HepG2 (cell line): Measurements from ENCODE around the gene RPL37. TPM values are rescaled to one million over a fixed set of nuclear protein-coding genes. Genes with fewer than 3 reads are reported as not detected.

Experiments used
- ATAC-seq: fragments of 200-7000 bp; cut with Tn5 transposase; 3 replicates; pipeline ENCODE4 v1.9.1; 2020; ENCODE audit warnings: mild to moderate bottlenecking, moderate library complexity
- BruUV-seq: library from RNA; stranded (reverse); fragments of 400-500 nt; replicated peaks from 2 replicates; lab custom pipeline; 2021; lab: Mats Ljungman, UMichigan
- CTCF ChIA-PET: fragments of 300-600 bp; formaldehyde crosslinking; extraction: SDS; loops from one replicate; lab custom pipeline; 2021; ENCODE audit warnings: low total read pairs, inconsistent platforms, low intra/inter-chr PET ratio; lab: Yijun Ruan, JAX
- POLR2A ChIA-PET: fragments of 350-600 bp; sonication (Branson Sonifier 250); formaldehyde crosslinking; loops from one replicate; lab custom pipeline; 2020; ENCODE audit warnings: antibody characterized with exemption, inconsistent platforms; lab: Yijun Ruan, JAX
- DNase-seq: peaks from one replicate; pipeline ENCODE4 v3.0.0-alpha.2; 2015; ENCODE audit warnings: low spot score
- FAIRE-seq: peaks from 3 replicates; lab custom pipeline; 2011; peaks lifted over from hg19 to GRCh38; lab: Jason Lieb, UNC
- H2AFZ ChIP-seq: one replicate; pipeline ENCODE4 v1.6.1; 2011; ENCODE audit warnings: low read length, inconsistent platforms
- H3K27ac ChIP-seq: fragments of 300-600 bp; 3 replicates; pipeline ENCODE4 v1.8.0; 2011; ENCODE audit warnings: mixed run types, mild to moderate bottlenecking, mixed read lengths, low read length, inconsistent platforms; ENCODE audit not compliant: insufficient read depth; ENCODE audit errors: extremely low read length
- H3K27me3 ChIP-seq, 2 experiments: fragments of 200-600 bp in 1 of 2; 2 replicates in 1 of 2; 3 replicates in 1 of 2; pipeline versions ENCODE4 v1.6.0 to v1.8.0; 2011; ENCODE audit warnings: low read length in 2 of 2, mild to moderate bottlenecking in 2 of 2, moderate library complexity in 2 of 2, inconsistent platforms in 1 of 2; ENCODE audit not compliant: insufficient read depth in 2 of 2, control insufficient read depth in 1 of 2
- H3K36me3 ChIP-seq, 2 experiments: fragments of 200-600 bp in 1 of 2; replicated peaks in 1 of 2; 2 replicates in 1 of 2; 3 replicates in 1 of 2; pipeline versions ENCODE4 v1.5.1 to v1.8.0; 2011; ENCODE audit warnings: low read length in 2 of 2, inconsistent platforms in 1 of 2; ENCODE audit not compliant: insufficient read depth in 2 of 2, control insufficient read depth in 1 of 2
- H3K4me1 ChIP-seq: 2 replicates; pipeline ENCODE4 v1.5.1; 2012; ENCODE audit warnings: low read length, inconsistent platforms; ENCODE audit not compliant: insufficient read depth
- H3K4me2 ChIP-seq: 2 replicates; pipeline ENCODE4 v1.6.0; 2011; ENCODE audit warnings: low read depth, low read length, inconsistent platforms
- H3K4me3 ChIP-seq, 3 experiments: fragments of 200-600 bp in 1 of 3; sonication (generic), shearing (Covaris generic) in 1 of 3; replicated peaks in 1 of 3; 2 replicates each; pipeline ENCODE4 v1.5.1; 2011 to 2016; ENCODE audit warnings: low read length in 3 of 3, inconsistent platforms in 2 of 3, low read depth in 2 of 3, mild to moderate bottlenecking in 2 of 3, control low read depth in 1 of 3, mixed read lengths in 1 of 3; ENCODE audit not compliant: insufficient read depth in 1 of 3
- H3K79me2 ChIP-seq: one replicate; pipeline ENCODE4 v1.6.1; 2011; ENCODE audit warnings: low read length, inconsistent platforms; ENCODE audit not compliant: insufficient read depth
- H3K9ac ChIP-seq: 2 replicates; pipeline ENCODE4 v1.6.0; 2011; ENCODE audit warnings: mild to moderate bottlenecking, low read depth, low read length, inconsistent platforms; ENCODE audit not compliant: insufficient read depth
- H3K9me3 ChIP-seq: 2 replicates; pipeline ENCODE4 v1.5.1; 2012; ENCODE audit warnings: mild to moderate bottlenecking, low read length
- H4K20me1 ChIP-seq: 2 replicates; pipeline ENCODE4 v1.6.0; 2011; ENCODE audit warnings: inconsistent platforms, mild to moderate bottlenecking, low read length, moderate library complexity; ENCODE audit not compliant: insufficient read depth
- ATF4 ChIP-seq, 2 experiments: fragments of 450-650 bp in 1 of 2; sonication (generic) in 1 of 2; formaldehyde crosslinking; IDR thresholded peaks; 2 replicates each; pipeline versions ENCODE4 v1.5.0 to v1.8.0; 2020 to 2022; ENCODE audit warnings: mild to moderate bottlenecking in 1 of 2, missing genetic modification reagents in 1 of 2
- CENPT ChIP-seq: sonication (generic); formaldehyde crosslinking; IDR thresholded peaks from 2 replicates; pipeline ENCODE4 v1.8.0; 2022; ENCODE audit warnings: low read depth, mild to moderate bottlenecking, moderate library complexity, missing genetic modification reagents
- CHCHD3 ChIP-seq: sonication (generic); formaldehyde crosslinking; IDR thresholded peaks from 2 replicates; pipeline ENCODE4 v1.8.0; 2022; ENCODE audit warnings: mild to moderate bottlenecking, missing genetic modification reagents, moderate library complexity
- HHEX ChIP-seq: IDR thresholded peaks from 2 replicates; pipeline ENCODE4 v1.6.1; 2016; ENCODE audit warnings: control low read depth
- HOXA9 ChIP-seq: sonication (generic); formaldehyde crosslinking; IDR thresholded peaks from 2 replicates; pipeline ENCODE4 v1.8.1; 2022; ENCODE audit warnings: missing genetic modification reagents, mild to moderate bottlenecking, moderate library complexity, borderline replicate concordance
- ISL2 ChIP-seq: sonication (generic); formaldehyde crosslinking; IDR thresholded peaks from 2 replicates; pipeline ENCODE4 v1.5.0; 2020; ENCODE audit warnings: missing genetic modification reagents
- PHF20 ChIP-seq: sonication (generic); formaldehyde crosslinking; IDR thresholded peaks from 2 replicates; pipeline ENCODE4 v1.5.0; 2020; ENCODE audit warnings: mild to moderate bottlenecking, missing genetic modification reagents
- SNAI1 ChIP-seq: sonication (generic); formaldehyde crosslinking; IDR thresholded peaks from 2 replicates; pipeline ENCODE4 v1.5.0; 2020; ENCODE audit warnings: mild to moderate bottlenecking, missing genetic modification reagents, borderline replicate concordance
- USF2 ChIP-seq, 2 experiments: sonication (generic) in 1 of 2; formaldehyde crosslinking in 1 of 2; IDR thresholded peaks; 2 replicates each; pipeline versions ENCODE4 v1.5.1 to v1.6.1; 2011 to 2020; ENCODE audit warnings: borderline replicate concordance in 1 of 2, low read depth in 1 of 2, low read length in 1 of 2, mild to moderate bottlenecking in 1 of 2, missing genetic modification reagents in 1 of 2, moderate library complexity in 1 of 2
- ZFY ChIP-seq: sonication (generic); formaldehyde crosslinking; IDR thresholded peaks from 2 replicates; pipeline ENCODE4 v1.4.0; 2020; ENCODE audit warnings: missing genetic modification reagents
- ZHX2 ChIP-seq, 2 experiments: sonication (generic) in 1 of 2; formaldehyde crosslinking in 1 of 2; IDR thresholded peaks; 2 replicates each; pipeline versions ENCODE4 v1.6.1 to v1.9.0; 2014 to 2022; ENCODE audit warnings: antibody characterized with exemption in 1 of 2, borderline replicate concordance in 1 of 2, inconsistent platforms in 1 of 2, low read depth in 1 of 2, missing genetic modification reagents in 1 of 2
- ZNF550 ChIP-seq: sonication (generic); formaldehyde crosslinking; IDR thresholded peaks from 2 replicates; pipeline ENCODE4 v1.4.0; 2020; ENCODE audit warnings: mild to moderate bottlenecking, missing genetic modification reagents, borderline replicate concordance
- ZNF674 ChIP-seq: sonication (generic); formaldehyde crosslinking; IDR thresholded peaks from 2 replicates; pipeline ENCODE4 v1.5.0; 2020; ENCODE audit warnings: low read depth, mild to moderate bottlenecking, missing genetic modification reagents
- WGBS: methylation state at CpG from one replicate; pipeline ENCODE4 v1.1.6; 2017; ENCODE audit warnings: low lambda C conversion rate; 5-methylcytosine and 5-hydroxymethylcytosine counted together
- in situ Hi-C: cut with HindIII; loops from 2 replicates; pipeline ENCODE4 v1.10.0; 2017; ENCODE audit warnings: low pct_unique_long_range_greater_than_20kb; ENCODE audit not compliant: extremely low pct_ligation_motif_present
- intact Hi-C: fragments of 100-400 bp; cut with micrococcal nuclease; formaldehyde crosslinking; loops from one replicate; pipeline ENCODE4 v1.10.0; 2022; ENCODE audit not compliant: unreplicated experiment
- polyA plus RNA-seq, 8 experiments: library from polyadenylated mRNA; depleted of rRNA in 3 of 8; stranded (reverse) in 7 of 8; unstranded in 1 of 8; fragments of >200 nt; fragmentation: Illumina TruSeq in 4 of 8; extraction: Trizol in 4 of 8; gene quantifications; 2 replicates each; pipeline versions ENCODE4 v1.2.1 to v1.2.3, GENCODE V29; 2011 to 2016; ENCODE audit warnings: low read depth in 4 of 8, missing spikeins in 1 of 8, mixed read lengths in 1 of 8; ENCODE audit not compliant: insufficient read depth in 1 of 8
- total RNA-seq, 5 experiments: library from RNA; depleted of rRNA; stranded (reverse); fragments of >200 nt; fragmentation: Illumina TruSeq; extraction: Trizol; gene quantifications; 2 replicates each; pipeline ENCODE4 v1.2.3, GENCODE V29; 2016; ENCODE audit warnings: low read depth in 1 of 5

Gene RPL37
- total and polyA plus RNA-seq, 2 of the 13 experiments (the other 11 are each of a cell fraction or from before 2014, with no cell fraction given): 1,981 to 3,367 TPM

DNA sequence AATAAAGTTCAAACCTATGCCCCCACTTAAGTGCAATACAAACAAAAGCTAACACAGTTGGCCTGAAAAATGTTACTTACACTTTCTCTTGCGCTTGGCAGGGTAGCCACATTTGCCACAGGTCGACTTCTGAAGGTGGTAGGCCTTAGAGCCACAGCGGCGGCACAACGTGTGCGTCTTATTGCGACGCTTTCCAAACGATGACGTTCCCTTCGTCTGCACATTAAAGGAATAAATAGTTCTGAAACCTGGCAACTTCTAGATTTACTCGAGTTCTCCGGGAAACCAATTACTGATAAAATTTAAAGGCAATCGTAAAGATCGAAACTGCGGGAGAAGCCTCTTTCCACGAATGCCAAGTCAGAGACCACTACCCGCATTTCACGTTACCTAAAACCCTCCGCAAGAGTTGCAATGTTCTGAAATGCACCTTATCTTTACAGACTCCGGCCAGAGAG is 602 bp downstream of the RPL37 start:
- Histone ChIP-seq H3K9me3 (no peaks in the 10 kb centered on the region), H3K4me2 (peak overlapping the region; percentile 92), H3K4me1 (peaks cover 50% of the 10 kb centered on the region), H3K27ac (peak overlapping the region; percentile 84), H3K36me3 (peaks cover 12 to 46% of the 10 kb centered on the region in 2 experiments), H2AFZ (no peak overlapping the region), H4K20me1 (peaks cover 44% of the 10 kb centered on the region), H3K27me3 (no peaks in the 10 kb centered on the region; a peak in 1 of 5 replicates), H3K9ac (peak overlapping the region; percentile 97), H3K79me2 (peaks cover 27% of the 10 kb centered on the region), H3K4me3 (peak overlapping the region; percentile 61 to 82 (median 82))
- intact Hi-C loops (loop anchor here (1.0 to 2.0 kb wide), 3 partner anchors 36 to 80 kb away; partner anchors contain the start of genes PRKAA1 and TTC33), in situ Hi-C loops (loop anchor here (5.0 kb wide), 1 partner anchor 77 kb away; the partner anchor contains the start of gene TTC33)
- FAIRE-seq (no peak), DNase-seq (no peak), ATAC-seq (no peak)
- POLR2A ChIA-PET: interaction anchor here (1.0 to 1.5 kb wide), 7 partner anchors 43 to 1091 kb away, joined by 3 to 9 read pairs (median 3); partner anchors contain the start of genes FBXO4 and RIMOC1
- TSS peak; percentile 69 for BruUV-seq
- CTCF ChIA-PET: no interaction called here
- under 1% methylated on average over 13 of the region's 21 CpGs for WGBS
- peak; percentile 1; the same call in 1 of the 2 replicates for TF ChIP-seq ISL2 (CRISPR knock-in tag)
- TF ChIP-seq SNAI1: 0 out of 2 replicates have a peak, but pooled peaks have one; percentile 5
- TF ChIP-seq CHCHD3 (CRISPR knock-in tag): no peak
- TF ChIP-seq USF2 (IDR thresholded peaks at IDR 0.05; ENCODE audit: low read depth, low read length): no peak
- TF ChIP-seq USF2 (CRISPR knock-in tag; IDR thresholded peaks at IDR 0.05; ENCODE audit: borderline replicate concordance): peak; percentile 23; the same call in 1 of the 2 replicates
- TF ChIP-seq ZNF674 (CRISPR knock-in tag): 0 out of 2 replicates have a peak, but pooled peaks have one; percentile 11
- 0 out of 2 replicates have a peak, but pooled peaks have one; percentile 3 for TF ChIP-seq CENPT (CRISPR knock-in tag)
- TF ChIP-seq HHEX: no peak
- no peak for TF ChIP-seq ZNF550 (CRISPR knock-in tag)
- TF ChIP-seq ATF4 (CRISPR knock-in tag; IDR thresholded peaks at IDR 0.05): 0 out of 4 replicates have a peak, but pooled peaks of 1 of the 2 experiments have one; percentile 7
- TF ChIP-seq ZHX2 (IDR thresholded peaks at IDR 0.05; ENCODE audit: low read depth): no peak
- peak; percentile 33; the same call in 1 of the 2 replicates for TF ChIP-seq ZHX2 (CRISPR knock-in tag; IDR thresholded peaks at IDR 0.05; ENCODE audit: borderline replicate concordance)
- no peak for TF ChIP-seq PHF20
- peak; percentile 29; the same call in 1 of the 2 replicates for TF ChIP-seq ZFY
- TF ChIP-seq HOXA9: peak; percentile 5; the same call in 1 of the 2 replicates
